HepG2 (cell line): ENCODE results near the gene TAF3. TPM values are rescaled to one million over a fixed set of nuclear protein-coding genes. Genes with fewer than 3 reads are reported as not detected.

Source experiments
- BRCA1 ChIP-seq: sonication (generic); formaldehyde crosslinking; IDR thresholded peaks from 2 replicates; pipeline ENCODE4 v1.4.0; 2020; ENCODE audit warnings: missing genetic modification reagents
- E2F1 ChIP-seq: sonication (generic); formaldehyde crosslinking; IDR thresholded peaks from 2 replicates; pipeline ENCODE4 v1.5.0; 2020; ENCODE audit warnings: missing genetic modification reagents
- HNRNPH1 ChIP-seq: fragments of 200-400 bp; formaldehyde crosslinking; optimal IDR thresholded peaks from 2 replicates; pipeline ENCODE3; 2017; ENCODE audit warnings: mild to moderate bottlenecking, low read depth, low read length
- HNRNPK ChIP-seq: fragments of 200-400 bp; formaldehyde crosslinking; IDR thresholded peaks from 2 replicates; pipeline ENCODE4 v1.6.1; 2018; ENCODE audit warnings: low read length, low read depth, moderate library complexity, mild to moderate bottlenecking; ENCODE audit not compliant: poor library complexity, severe bottlenecking
- KAT7 ChIP-seq: IDR thresholded peaks from 2 replicates; pipeline ENCODE4 v1.6.1; 2018; ENCODE audit warnings: borderline replicate concordance, missing compliant biosample characterization
- RARA ChIP-seq: IDR thresholded peaks from 2 replicates; pipeline ENCODE4 v1.6.1; 2016; ENCODE audit warnings: missing genetic modification reagents, missing compliant biosample characterization
- RXRA ChIP-seq: sonication (generic); formaldehyde crosslinking; IDR thresholded peaks from 2 replicates; pipeline ENCODE4 v1.5.1; 2020; ENCODE audit warnings: missing genetic modification reagents
- SNRNP70 ChIP-seq: fragments of 200-400 bp; formaldehyde crosslinking; IDR thresholded peaks from 2 replicates; pipeline ENCODE4 v1.6.1; 2017; ENCODE audit warnings: mild to moderate bottlenecking, low read depth, low read length, moderate library complexity
- TRIM22 ChIP-seq: fragments of 450-650 bp; IDR thresholded peaks from 2 replicates; pipeline ENCODE4 v1.6.1; 2017
- ZFAT ChIP-seq: sonication (generic); formaldehyde crosslinking; conservative IDR thresholded peaks from 2 replicates; pipeline ENCODE4 v1.8.1; 2023; ENCODE audit warnings: missing genetic modification reagents, inconsistent platforms
- ZFP36 ChIP-seq: fragments of 150-350 bp; IDR thresholded peaks from 2 replicates; pipeline ENCODE4 v1.6.1; 2018; ENCODE audit warnings: borderline replicate concordance, low read length, low read depth; ENCODE audit not compliant: partially characterized antibody
- ZFP82 ChIP-seq: sonication (generic); formaldehyde crosslinking; IDR thresholded peaks from 2 replicates; pipeline ENCODE4 v1.5.1; 2020; ENCODE audit warnings: mild to moderate bottlenecking, missing genetic modification reagents, borderline replicate concordance
- ZKSCAN8 ChIP-seq: IDR thresholded peaks from 2 replicates; pipeline ENCODE4 v1.6.1; 2016; ENCODE audit warnings: borderline replicate concordance, missing genetic modification reagents, missing compliant biosample characterization
- ZNF407 ChIP-seq: sonication (generic); formaldehyde crosslinking; IDR thresholded peaks from one replicate; pipeline ENCODE4 v1.5.1; 2020; ENCODE audit warnings: mild to moderate bottlenecking, missing genetic modification reagents; ENCODE audit errors: not compliant biosample characterization
- ZNF446 ChIP-seq: sonication (generic); formaldehyde crosslinking; IDR thresholded peaks from 2 replicates; pipeline ENCODE4 v1.5.0; 2020; ENCODE audit warnings: mild to moderate bottlenecking, missing genetic modification reagents
- ZNF891 ChIP-seq: sonication (generic); formaldehyde crosslinking; IDR thresholded peaks from 2 replicates; pipeline ENCODE4 v1.5.0; 2020; ENCODE audit warnings: mild to moderate bottlenecking, missing genetic modification reagents
- ZSCAN12 ChIP-seq: sonication (generic); formaldehyde crosslinking; IDR thresholded peaks from 2 replicates; pipeline ENCODE4 v1.9.0; 2021; ENCODE audit warnings: mild to moderate bottlenecking, missing genetic modification reagents
- polyA plus RNA-seq, 8 experiments: library from polyadenylated mRNA; depleted of rRNA in 3 of 8; stranded (reverse) in 7 of 8; unstranded in 1 of 8; fragments of >200 nt; fragmentation: Illumina TruSeq in 4 of 8; extraction: Trizol in 4 of 8; gene quantifications; 2 replicates each; pipeline versions ENCODE4 v1.2.1 to v1.2.3, GENCODE V29; 2011 to 2016; ENCODE audit warnings: low read depth in 4 of 8, missing spikeins in 1 of 8, mixed read lengths in 1 of 8; ENCODE audit not compliant: insufficient read depth in 1 of 8
- total RNA-seq, 5 experiments: library from RNA; depleted of rRNA; stranded (reverse); fragments of >200 nt; fragmentation: Illumina TruSeq; extraction: Trizol; gene quantifications; 2 replicates each; pipeline ENCODE4 v1.2.3, GENCODE V29; 2016; ENCODE audit warnings: low read depth in 1 of 5
- TF ChIP-seq, protein P1 (sequence below): sonication (generic); formaldehyde crosslinking; IDR thresholded peaks from 2 replicates; pipeline ENCODE4 v1.5.1; 2020; ENCODE audit warnings: mild to moderate bottlenecking, missing genetic modification reagents, borderline replicate concordance

TAF3 gene
- total and polyA plus RNA-seq, 2 of the 13 experiments (the other 11 are each of a cell fraction or from before 2014, with no cell fraction given): 1.7 to 2.9 TPM

- TF ChIP-seq ZNF407 (CRISPR knock-in tag) (no peak), ZNF891 (CRISPR knock-in tag) (no peak), TRIM22 (no peak), E2F1 (CRISPR knock-in tag) (peak; percentile 86; the same call in 1 of the 2 replicates), HNRNPH1 (no peak), BRCA1 (CRISPR knock-in tag) (no peak), SNRNP70 (no peak), RXRA (CRISPR knock-in tag) (peak; percentile 65; the same call in 1 of the 2 replicates), ZKSCAN8 (CRISPR knock-in tag) (peak; percentile 33; the same call in 1 of the 2 replicates), ZFP36 (no peak), ZFAT (peak; percentile 79), RARA (peak; percentile 59), ZSCAN12 (CRISPR knock-in tag) (0 out of 2 replicates have a peak, but pooled peaks have one; percentile 62), ZFP82 (CRISPR knock-in tag) (peak; percentile 25; the same call in 1 of the 2 replicates), HNRNPK (no peak), ZNF446 (CRISPR knock-in tag) (no peak), KAT7 (no peak)
- TF ChIP-seq, protein P1, sequence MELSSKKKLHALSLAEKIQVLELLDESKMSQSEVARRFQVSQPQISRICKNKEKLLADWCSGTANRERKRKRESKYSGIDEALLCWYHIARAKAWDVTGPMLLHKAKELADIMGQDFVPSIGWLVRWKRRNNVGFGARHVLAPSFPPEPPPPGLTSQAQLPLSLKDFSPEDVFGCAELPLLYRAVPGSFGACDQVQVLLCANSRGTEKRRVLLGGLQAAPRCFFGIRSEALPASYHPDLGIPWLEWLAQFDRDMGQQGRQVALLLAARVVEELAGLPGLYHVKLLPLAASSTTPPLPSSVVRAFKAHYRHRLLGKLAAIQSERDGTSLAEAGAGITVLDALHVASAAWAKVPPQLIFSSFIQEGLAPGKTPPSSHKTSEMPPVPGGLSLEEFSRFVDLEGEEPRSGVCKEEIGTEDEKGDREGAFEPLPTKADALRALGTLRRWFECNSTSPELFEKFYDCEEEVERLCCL (CRISPR knock-in tag): no peak
These were observed 232.3 kb downstream of the TAF3 start (continued) for GRCh38 chr10:8050556-8051108.
